HEK293 (cell line): ENCODE results near the gene ATXN2.

Experiments used
- CTCF ChIP-seq: fragments of 450-650 bp; formaldehyde crosslinking; IDR thresholded peaks from 2 replicates; pipeline ENCODE4 v1.5.1; 2016; ENCODE audit warnings: missing biosample characterization, missing genetic modification characterization
- TCF7L2 ChIP-seq: IDR thresholded peaks from 2 replicates; pipeline ENCODE4 v1.6.1; 2011; ENCODE audit warnings: low read depth, mild to moderate bottlenecking, inconsistent platforms, low read length, moderate library complexity, borderline replicate concordance
- ZNF211 ChIP-seq: fragments of 450-650 bp; formaldehyde crosslinking; IDR thresholded peaks from 2 replicates; pipeline ENCODE4 v1.5.1; 2016; ENCODE audit warnings: low read depth, missing biosample characterization, missing genetic modification characterization
- ZNF274 ChIP-seq, 2 experiments: fragments of 200-500 bp in 1 of 2; fragments of 450-650 bp in 1 of 2; sonication (Bioruptor generic) in 1 of 2; formaldehyde crosslinking in 1 of 2; IDR thresholded peaks; 2 replicates each; pipeline versions ENCODE4 v1.5.1 to v1.6.1; 2014 to 2016; ENCODE audit warnings: borderline replicate concordance in 1 of 2, inconsistent platforms in 1 of 2, low read length in 1 of 2, missing biosample characterization in 1 of 2, missing genetic modification characterization in 1 of 2

- no peak for TF ChIP-seq TCF7L2
- no peak for TF ChIP-seq ZNF211 (tag by site-specific recombination)
- TF ChIP-seq CTCF: no peak
- TF ChIP-seq ZNF274 (IDR thresholded peaks at IDR 0.05; ENCODE audit: low read length): no peak
- TF ChIP-seq ZNF274 (tag by site-specific recombination; IDR thresholded peaks at IDR 0.05; ENCODE audit: borderline replicate concordance): no peak
Measured at GRCh38 chr12:111605911-111606766, 7.0 kb upstream of the ATXN2 start.
